HepG2 (cell line): ENCODE measurements around the gene SLIT3. TPM values are rescaled to one million over a fixed set of nuclear protein-coding genes. Genes with fewer than 3 reads are reported as not detected.

Experiments
- CERS6 ChIP-seq: sonication (generic); formaldehyde crosslinking; IDR thresholded peaks from 2 replicates; pipeline ENCODE4 v1.5.0; 2020; ENCODE audit warnings: missing genetic modification reagents
- JUNB ChIP-seq: sonication (generic); formaldehyde crosslinking; IDR thresholded peaks from 2 replicates; pipeline ENCODE4 v1.8.0; 2022; ENCODE audit warnings: missing genetic modification reagents, mild to moderate bottlenecking, borderline replicate concordance
- MEF2D ChIP-seq: sonication (generic); formaldehyde crosslinking; IDR thresholded peaks from 2 replicates; pipeline ENCODE4 v1.5.1; 2020; ENCODE audit warnings: mild to moderate bottlenecking, missing genetic modification reagents
- PHF21A ChIP-seq: sonication (generic); formaldehyde crosslinking; IDR thresholded peaks from 2 replicates; pipeline ENCODE4 v1.5.0; 2020; ENCODE audit warnings: mild to moderate bottlenecking, missing genetic modification reagents
- RORA ChIP-seq: sonication (generic); formaldehyde crosslinking; IDR thresholded peaks from 2 replicates; pipeline ENCODE4 v1.5.0; 2020; ENCODE audit warnings: mild to moderate bottlenecking, missing genetic modification reagents, moderate library complexity
- SMYD3 ChIP-seq: sonication (generic); formaldehyde crosslinking; IDR thresholded peaks from 2 replicates; pipeline ENCODE4 v1.8.1; 2023; ENCODE audit warnings: mild to moderate bottlenecking, missing genetic modification reagents
- ZFP37 ChIP-seq: sonication (generic); formaldehyde crosslinking; IDR thresholded peaks from 2 replicates; pipeline ENCODE4 v1.4.0; 2020; ENCODE audit warnings: missing genetic modification reagents, borderline replicate concordance
- ZNF564 ChIP-seq: sonication (generic); formaldehyde crosslinking; IDR thresholded peaks from 2 replicates; pipeline ENCODE4 v1.8.1; 2023; ENCODE audit warnings: mild to moderate bottlenecking, missing genetic modification reagents
- ZNF784 ChIP-seq: sonication (generic); formaldehyde crosslinking; IDR thresholded peaks from 2 replicates; pipeline ENCODE4 v1.5.1; 2020; ENCODE audit warnings: missing genetic modification reagents, mild to moderate bottlenecking, borderline replicate concordance
- polyA plus RNA-seq, 8 experiments: library from polyadenylated mRNA; depleted of rRNA in 3 of 8; stranded (reverse) in 7 of 8; unstranded in 1 of 8; fragments of >200 nt; fragmentation: Illumina TruSeq in 4 of 8; extraction: Trizol in 4 of 8; gene quantifications; 2 replicates each; pipeline versions ENCODE4 v1.2.1 to v1.2.3, GENCODE V29; 2011 to 2016; ENCODE audit warnings: low read depth in 4 of 8, missing spikeins in 1 of 8, mixed read lengths in 1 of 8; ENCODE audit not compliant: insufficient read depth in 1 of 8
- total RNA-seq, 5 experiments: library from RNA; depleted of rRNA; stranded (reverse); fragments of >200 nt; fragmentation: Illumina TruSeq; extraction: Trizol; gene quantifications; 2 replicates each; pipeline ENCODE4 v1.2.3, GENCODE V29; 2016; ENCODE audit warnings: low read depth in 1 of 5
- TF ChIP-seq, protein P1 (sequence below): sonication (generic); formaldehyde crosslinking; IDR thresholded peaks from 2 replicates; pipeline ENCODE4 v1.4.0; 2020; ENCODE audit warnings: missing genetic modification reagents, mild to moderate bottlenecking, borderline replicate concordance
- TF ChIP-seq, protein P2 (sequence below): sonication (generic); formaldehyde crosslinking; conservative IDR thresholded peaks from 2 replicates; pipeline ENCODE4 v1.4.0; 2020; ENCODE audit warnings: mild to moderate bottlenecking, missing genetic modification reagents, moderate library complexity
- TF ChIP-seq, protein P3 (sequence below): IDR thresholded peaks from 2 replicates; pipeline ENCODE4 v1.6.1; 2012; ENCODE audit warnings: low read length, improper control_type of control experiment
- TF ChIP-seq, protein P4 (sequence below): sonication (generic); formaldehyde crosslinking; IDR thresholded peaks from 2 replicates; pipeline ENCODE4 v1.4.0; 2020; ENCODE audit warnings: missing genetic modification reagents

Gene SLIT3
- total and polyA plus RNA-seq, 2 of the 13 experiments (the other 11 are each of a cell fraction or from before 2014, with no cell fraction given): not detected

- TF ChIP-seq ZNF784 (CRISPR knock-in tag): no peak
- TF ChIP-seq PHF21A: peak; percentile 50; the same call in 1 of the 2 replicates
- TF ChIP-seq MEF2D (CRISPR knock-in tag): peak; percentile 81; the same call in 1 of the 2 replicates
- TF ChIP-seq, protein P1, sequence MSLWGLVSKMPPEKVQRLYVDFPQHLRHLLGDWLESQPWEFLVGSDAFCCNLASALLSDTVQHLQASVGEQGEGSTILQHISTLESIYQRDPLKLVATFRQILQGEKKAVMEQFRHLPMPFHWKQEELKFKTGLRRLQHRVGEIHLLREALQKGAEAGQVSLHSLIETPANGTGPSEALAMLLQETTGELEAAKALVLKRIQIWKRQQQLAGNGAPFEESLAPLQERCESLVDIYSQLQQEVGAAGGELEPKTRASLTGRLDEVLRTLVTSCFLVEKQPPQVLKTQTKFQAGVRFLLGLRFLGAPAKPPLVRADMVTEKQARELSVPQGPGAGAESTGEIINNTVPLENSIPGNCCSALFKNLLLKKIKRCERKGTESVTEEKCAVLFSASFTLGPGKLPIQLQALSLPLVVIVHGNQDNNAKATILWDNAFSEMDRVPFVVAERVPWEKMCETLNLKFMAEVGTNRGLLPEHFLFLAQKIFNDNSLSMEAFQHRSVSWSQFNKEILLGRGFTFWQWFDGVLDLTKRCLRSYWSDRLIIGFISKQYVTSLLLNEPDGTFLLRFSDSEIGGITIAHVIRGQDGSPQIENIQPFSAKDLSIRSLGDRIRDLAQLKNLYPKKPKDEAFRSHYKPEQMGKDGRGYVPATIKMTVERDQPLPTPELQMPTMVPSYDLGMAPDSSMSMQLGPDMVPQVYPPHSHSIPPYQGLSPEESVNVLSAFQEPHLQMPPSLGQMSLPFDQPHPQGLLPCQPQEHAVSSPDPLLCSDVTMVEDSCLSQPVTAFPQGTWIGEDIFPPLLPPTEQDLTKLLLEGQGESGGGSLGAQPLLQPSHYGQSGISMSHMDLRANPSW (CRISPR knock-in tag): no peak
- no peak for TF ChIP-seq CERS6 (CRISPR knock-in tag)
- TF ChIP-seq JUNB (CRISPR knock-in tag): no peak
- TF ChIP-seq, protein P2, sequence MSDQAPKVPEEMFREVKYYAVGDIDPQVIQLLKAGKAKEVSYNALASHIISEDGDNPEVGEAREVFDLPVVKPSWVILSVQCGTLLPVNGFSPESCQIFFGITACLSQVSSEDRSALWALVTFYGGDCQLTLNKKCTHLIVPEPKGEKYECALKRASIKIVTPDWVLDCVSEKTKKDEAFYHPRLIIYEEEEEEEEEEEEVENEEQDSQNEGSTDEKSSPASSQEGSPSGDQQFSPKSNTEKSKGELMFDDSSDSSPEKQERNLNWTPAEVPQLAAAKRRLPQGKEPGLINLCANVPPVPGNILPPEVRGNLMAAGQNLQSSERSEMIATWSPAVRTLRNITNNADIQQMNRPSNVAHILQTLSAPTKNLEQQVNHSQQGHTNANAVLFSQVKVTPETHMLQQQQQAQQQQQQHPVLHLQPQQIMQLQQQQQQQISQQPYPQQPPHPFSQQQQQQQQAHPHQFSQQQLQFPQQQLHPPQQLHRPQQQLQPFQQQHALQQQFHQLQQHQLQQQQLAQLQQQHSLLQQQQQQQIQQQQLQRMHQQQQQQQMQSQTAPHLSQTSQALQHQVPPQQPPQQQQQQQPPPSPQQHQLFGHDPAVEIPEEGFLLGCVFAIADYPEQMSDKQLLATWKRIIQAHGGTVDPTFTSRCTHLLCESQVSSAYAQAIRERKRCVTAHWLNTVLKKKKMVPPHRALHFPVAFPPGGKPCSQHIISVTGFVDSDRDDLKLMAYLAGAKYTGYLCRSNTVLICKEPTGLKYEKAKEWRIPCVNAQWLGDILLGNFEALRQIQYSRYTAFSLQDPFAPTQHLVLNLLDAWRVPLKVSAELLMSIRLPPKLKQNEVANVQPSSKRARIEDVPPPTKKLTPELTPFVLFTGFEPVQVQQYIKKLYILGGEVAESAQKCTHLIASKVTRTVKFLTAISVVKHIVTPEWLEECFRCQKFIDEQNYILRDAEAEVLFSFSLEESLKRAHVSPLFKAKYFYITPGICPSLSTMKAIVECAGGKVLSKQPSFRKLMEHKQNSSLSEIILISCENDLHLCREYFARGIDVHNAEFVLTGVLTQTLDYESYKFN (CRISPR knock-in tag): peak; percentile 92
- TF ChIP-seq ZNF564 (CRISPR knock-in tag): no peak
- 0 out of 2 replicates have a peak, but pooled peaks have one; percentile 25 for TF ChIP-seq ZFP37
- TF ChIP-seq, protein P3, sequence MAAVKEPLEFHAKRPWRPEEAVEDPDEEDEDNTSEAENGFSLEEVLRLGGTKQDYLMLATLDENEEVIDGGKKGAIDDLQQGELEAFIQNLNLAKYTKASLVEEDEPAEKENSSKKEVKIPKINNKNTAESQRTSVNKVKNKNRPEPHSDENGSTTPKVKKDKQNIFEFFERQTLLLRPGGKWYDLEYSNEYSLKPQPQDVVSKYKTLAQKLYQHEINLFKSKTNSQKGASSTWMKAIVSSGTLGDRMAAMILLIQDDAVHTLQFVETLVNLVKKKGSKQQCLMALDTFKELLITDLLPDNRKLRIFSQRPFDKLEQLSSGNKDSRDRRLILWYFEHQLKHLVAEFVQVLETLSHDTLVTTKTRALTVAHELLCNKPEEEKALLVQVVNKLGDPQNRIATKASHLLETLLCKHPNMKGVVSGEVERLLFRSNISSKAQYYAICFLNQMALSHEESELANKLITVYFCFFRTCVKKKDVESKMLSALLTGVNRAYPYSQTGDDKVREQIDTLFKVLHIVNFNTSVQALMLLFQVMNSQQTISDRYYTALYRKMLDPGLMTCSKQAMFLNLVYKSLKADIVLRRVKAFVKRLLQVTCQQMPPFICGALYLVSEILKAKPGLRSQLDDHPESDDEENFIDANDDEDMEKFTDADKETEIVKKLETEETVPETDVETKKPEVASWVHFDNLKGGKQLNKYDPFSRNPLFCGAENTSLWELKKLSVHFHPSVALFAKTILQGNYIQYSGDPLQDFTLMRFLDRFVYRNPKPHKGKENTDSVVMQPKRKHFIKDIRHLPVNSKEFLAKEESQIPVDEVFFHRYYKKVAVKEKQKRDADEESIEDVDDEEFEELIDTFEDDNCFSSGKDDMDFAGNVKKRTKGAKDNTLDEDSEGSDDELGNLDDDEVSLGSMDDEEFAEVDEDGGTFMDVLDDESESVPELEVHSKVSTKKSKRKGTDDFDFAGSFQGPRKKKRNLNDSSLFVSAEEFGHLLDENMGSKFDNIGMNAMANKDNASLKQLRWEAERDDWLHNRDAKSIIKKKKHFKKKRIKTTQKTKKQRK: no peak
- no peak for TF ChIP-seq RORA
- TF ChIP-seq, protein P4, sequence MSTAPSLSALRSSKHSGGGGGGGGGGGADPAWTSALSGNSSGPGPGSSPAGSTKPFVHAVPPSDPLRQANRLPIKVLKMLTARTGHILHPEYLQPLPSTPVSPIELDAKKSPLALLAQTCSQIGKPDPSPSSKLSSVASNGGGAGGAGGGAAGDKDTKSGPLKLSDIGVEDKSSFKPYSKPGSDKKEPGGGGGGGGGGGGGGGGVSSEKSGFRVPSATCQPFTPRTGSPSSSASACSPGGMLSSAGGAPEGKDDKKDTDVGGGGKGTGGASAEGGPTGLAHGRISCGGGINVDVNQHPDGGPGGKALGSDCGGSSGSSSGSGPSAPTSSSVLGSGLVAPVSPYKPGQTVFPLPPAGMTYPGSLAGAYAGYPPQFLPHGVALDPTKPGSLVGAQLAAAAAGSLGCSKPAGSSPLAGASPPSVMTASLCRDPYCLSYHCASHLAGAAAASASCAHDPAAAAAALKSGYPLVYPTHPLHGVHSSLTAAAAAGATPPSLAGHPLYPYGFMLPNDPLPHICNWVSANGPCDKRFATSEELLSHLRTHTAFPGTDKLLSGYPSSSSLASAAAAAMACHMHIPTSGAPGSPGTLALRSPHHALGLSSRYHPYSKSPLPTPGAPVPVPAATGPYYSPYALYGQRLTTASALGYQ (CRISPR knock-in tag): peak; percentile 74
- TF ChIP-seq SMYD3 (CRISPR knock-in tag): 0 out of 2 replicates have a peak, but pooled peaks have one; percentile 42
These were observed 676.0 kb downstream of the SLIT3 start (continued) for GRCh38 chr5:168624850-168625364.
